ENCODE data around the gene MSMO1.

The MSMO1 gene

GRCh38 chr4:165288639-165289422, 38.6 kb upstream of the MSMO1 start:
- H2BK120ac ChIP-seq (ENCODE audit: low read depth, low read length) = no peak overlapping the region

GRCh38 chr4:165289423-165289785, 38.1 kb upstream of the MSMO1 start:
- no peak overlapping the region for H2AK5ac ChIP-seq (ENCODE audit: low read length)
- no peaks in the 10 kb centered on the region for H3K27me3 ChIP-seq (ENCODE audit: insufficient read depth, low read length, poor library complexity)
- H4K8ac ChIP-seq (ENCODE audit: low read depth, low read length) = no peak overlapping the region

More at GRCh38 chr4:165288639-165289422, 38.6 kb upstream of the MSMO1 start:
- H3K4me2 ChIP-seq (ENCODE audit: low read length) = no peak overlapping the region
- H3K27me3 ChIP-seq (ENCODE audit: insufficient read depth, low read length, poor library complexity) = no peaks in the 10 kb centered on the region
- no peak overlapping the region for H3K23ac ChIP-seq (ENCODE audit: low read length)
- no peak overlapping the region for H3K27ac ChIP-seq (ENCODE audit: low read depth, low read length)
- H2BK15ac ChIP-seq (replicated peaks; ENCODE audit: low read depth) = no peak overlapping the region
- H3K4me3 ChIP-seq (ENCODE audit: low read length) = no peak overlapping the region
- H3K36me3 ChIP-seq (ENCODE audit: control insufficient read depth, insufficient read depth, low read length) = no peaks in the 10 kb centered on the region
- H4K8ac ChIP-seq (ENCODE audit: low read depth, low read length) = no peak overlapping the region
- H2BK5ac ChIP-seq (ENCODE audit: low read length) = no peak overlapping the region
- no peak overlapping the region for H2AK5ac ChIP-seq (ENCODE audit: low read length)
- H3K79me1 ChIP-seq (ENCODE audit: low read length) = no peaks in the 10 kb centered on the region
- no peak overlapping the region for H3K4ac ChIP-seq (ENCODE audit: low read depth, low read length)
- H3K56ac ChIP-seq (ENCODE audit: low read length) = no peak overlapping the region
- H3K18ac ChIP-seq (ENCODE audit: low read length) = no peak overlapping the region
- no peak overlapping the region for H3K9ac ChIP-seq (ENCODE audit: low read length)
- H3K4me1 ChIP-seq (ENCODE audit: control insufficient read depth, low read depth, low read length) = no peaks in the 10 kb centered on the region
- H4K5ac ChIP-seq (ENCODE audit: low read length) = no peak overlapping the region
- H3K79me2 ChIP-seq (ENCODE audit: control insufficient read depth, insufficient read depth, low read length) = no peaks in the 10 kb centered on the region
- DNase-seq = no peak

DNA sequence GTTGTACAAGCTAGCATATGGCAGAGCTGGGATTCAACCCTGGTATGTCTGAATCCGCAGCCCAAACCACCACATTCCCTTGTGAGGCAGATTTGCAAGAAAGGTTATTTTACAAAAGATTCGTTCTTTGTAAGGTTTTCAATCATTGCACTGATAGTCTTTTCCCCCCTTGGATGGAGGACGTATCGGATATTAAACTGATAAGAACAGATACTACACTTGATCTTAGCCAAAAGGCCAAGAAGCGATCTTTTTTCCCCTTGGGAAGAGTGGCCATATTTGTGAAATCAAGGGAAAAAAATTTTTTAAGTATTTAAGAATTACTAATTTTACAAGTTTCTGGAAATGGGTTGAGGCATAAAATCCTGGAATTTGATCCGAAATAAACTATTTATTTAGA, 34.4 kb upstream of the MSMO1 start:
- DNase-seq = peak; percentile 85
- no peak overlapping the region for H3K9ac ChIP-seq (ENCODE audit: low read length)
- no peak overlapping the region for H4K8ac ChIP-seq (ENCODE audit: low read depth, low read length)
- no peaks in the 10 kb centered on the region for H3K36me3 ChIP-seq (ENCODE audit: control insufficient read depth, insufficient read depth, low read length)
- no peak overlapping the region for H3K18ac ChIP-seq (ENCODE audit: low read length)
- H3K4me2 ChIP-seq (ENCODE audit: low read length) = no peak overlapping the region
- no peak overlapping the region for H3K56ac ChIP-seq (ENCODE audit: low read length)
- no peaks in the 10 kb centered on the region for H3K79me2 ChIP-seq (ENCODE audit: control insufficient read depth, insufficient read depth, low read length)
- H4K5ac ChIP-seq (ENCODE audit: low read length) = no peak overlapping the region
- no peaks in the 10 kb centered on the region for H3K79me1 ChIP-seq (ENCODE audit: low read length)
- no peak overlapping the region for H2BK120ac ChIP-seq (ENCODE audit: low read depth, low read length)
- H2BK15ac ChIP-seq (replicated peaks; ENCODE audit: low read depth) = no peak overlapping the region
- no peaks in the 10 kb centered on the region for H3K4me1 ChIP-seq (ENCODE audit: control insufficient read depth, low read depth, low read length)
- no peaks in the 10 kb centered on the region for H3K27me3 ChIP-seq (ENCODE audit: insufficient read depth, low read length, poor library complexity)
- no peak overlapping the region for H2BK5ac ChIP-seq (ENCODE audit: low read length)
- H3K27ac ChIP-seq (ENCODE audit: low read depth, low read length) = no peak overlapping the region
- no CpG with 5 or more reads among the region's 6 CpGs for WGBS (ENCODE audit: extremely low coverage, insufficient coverage, low lambda C conversion rate)
- no peak overlapping the region for H3K23ac ChIP-seq (ENCODE audit: low read length)
- no peak overlapping the region for H3K4me3 ChIP-seq (ENCODE audit: low read length)
- H3K4ac ChIP-seq (ENCODE audit: low read depth, low read length) = no peak overlapping the region
- H2AK5ac ChIP-seq (ENCODE audit: low read length) = no peak overlapping the region

More at GRCh38 chr4:165289423-165289785, 38.1 kb upstream of the MSMO1 start:
- Histone ChIP-seq H2BK5ac (ENCODE audit: low read length) (no peak overlapping the region), H3K36me3 (ENCODE audit: control insufficient read depth, insufficient read depth, low read length) (no peaks in the 10 kb centered on the region), H3K4me3 (ENCODE audit: low read length) (no peak overlapping the region), H2BK120ac (ENCODE audit: low read depth, low read length) (no peak overlapping the region), H3K4me1 (ENCODE audit: control insufficient read depth, low read depth, low read length) (no peaks in the 10 kb centered on the region), H3K56ac (ENCODE audit: low read length) (no peak overlapping the region), H3K9ac (ENCODE audit: low read length) (no peak overlapping the region), H3K4me2 (ENCODE audit: low read length) (no peak overlapping the region), H3K18ac (ENCODE audit: low read length) (no peak overlapping the region), H2BK15ac (replicated peaks; ENCODE audit: low read depth) (no peak overlapping the region), H3K79me2 (ENCODE audit: control insufficient read depth, insufficient read depth, low read length) (no peaks in the 10 kb centered on the region), H3K79me1 (ENCODE audit: low read length) (no peaks in the 10 kb centered on the region), H3K27ac (ENCODE audit: low read depth, low read length) (no peak overlapping the region), H3K23ac (ENCODE audit: low read length) (no peak overlapping the region), H3K4ac (ENCODE audit: low read depth, low read length) (no peak overlapping the region), H4K5ac (ENCODE audit: low read length) (no peak overlapping the region)
- no peak for DNase-seq

DNA sequence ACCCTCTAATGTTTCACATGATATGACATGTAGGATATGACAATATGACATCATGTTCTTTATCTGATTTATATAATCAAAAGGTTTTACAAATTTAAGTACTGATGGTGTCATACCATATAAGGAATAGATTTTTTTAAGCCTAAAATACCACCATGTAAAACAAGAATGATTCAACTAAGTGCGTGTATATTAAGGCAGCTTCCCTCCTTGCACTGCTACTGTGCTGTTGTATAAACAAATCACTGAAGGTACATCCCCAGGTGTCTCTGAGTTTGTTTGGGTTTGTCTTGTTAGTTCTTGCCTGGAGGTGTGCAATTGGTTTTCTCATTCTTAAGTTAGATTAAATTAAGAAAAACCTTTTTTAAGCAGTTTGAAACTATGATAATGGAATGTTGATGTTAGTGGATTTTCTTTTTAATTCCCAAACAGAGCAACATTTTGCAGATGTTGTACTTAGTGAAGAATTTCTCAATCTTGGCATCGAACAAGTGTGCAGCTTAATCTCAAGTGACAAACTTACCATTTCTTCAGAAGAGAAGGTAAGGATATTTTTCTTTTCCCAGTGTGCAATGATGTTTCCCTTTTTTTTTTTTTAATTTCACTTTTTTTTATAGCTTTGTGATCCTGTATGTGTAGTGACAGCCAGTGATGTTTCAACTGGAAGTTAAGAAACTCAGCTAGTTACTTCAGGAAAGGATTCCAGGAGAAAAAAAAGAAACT, 33.4 kb upstream of the MSMO1 start:
- no peak overlapping the region for H2BK120ac ChIP-seq (ENCODE audit: low read depth, low read length)
- no peak overlapping the region for H3K18ac ChIP-seq (ENCODE audit: low read length)
- no peak overlapping the region for H3K56ac ChIP-seq (ENCODE audit: low read length)
- DNase-seq = no peak
- no peak overlapping the region for H2BK15ac ChIP-seq (replicated peaks; ENCODE audit: low read depth)
- no peak overlapping the region for H3K9ac ChIP-seq (ENCODE audit: low read length)
- no peaks in the 10 kb centered on the region for H3K79me2 ChIP-seq (ENCODE audit: control insufficient read depth, insufficient read depth, low read length)
- no peak overlapping the region for H2AK5ac ChIP-seq (ENCODE audit: low read length)
- no CpG with 5 or more reads among the region's 2 CpGs for WGBS (ENCODE audit: extremely low coverage, insufficient coverage, low lambda C conversion rate)
- H2BK5ac ChIP-seq (ENCODE audit: low read length) = no peak overlapping the region
- no peaks in the 10 kb centered on the region for H3K4me1 ChIP-seq (ENCODE audit: control insufficient read depth, low read depth, low read length)
- H3K4me3 ChIP-seq (ENCODE audit: low read length) = no peak overlapping the region
- H3K23ac ChIP-seq (ENCODE audit: low read length) = no peak overlapping the region
- no peak overlapping the region for H3K27ac ChIP-seq (ENCODE audit: low read depth, low read length)
- H3K36me3 ChIP-seq (ENCODE audit: control insufficient read depth, insufficient read depth, low read length) = no peaks in the 10 kb centered on the region
- H3K27me3 ChIP-seq (ENCODE audit: insufficient read depth, low read length, poor library complexity) = no peaks in the 10 kb centered on the region
- H4K5ac ChIP-seq (ENCODE audit: low read length) = no peak overlapping the region
- H3K4me2 ChIP-seq (ENCODE audit: low read length) = no peak overlapping the region
- H3K4ac ChIP-seq (ENCODE audit: low read depth, low read length) = no peak overlapping the region
- no peak overlapping the region for H4K8ac ChIP-seq (ENCODE audit: low read depth, low read length)
- no peaks in the 10 kb centered on the region for H3K79me1 ChIP-seq (ENCODE audit: low read length)

DNA sequence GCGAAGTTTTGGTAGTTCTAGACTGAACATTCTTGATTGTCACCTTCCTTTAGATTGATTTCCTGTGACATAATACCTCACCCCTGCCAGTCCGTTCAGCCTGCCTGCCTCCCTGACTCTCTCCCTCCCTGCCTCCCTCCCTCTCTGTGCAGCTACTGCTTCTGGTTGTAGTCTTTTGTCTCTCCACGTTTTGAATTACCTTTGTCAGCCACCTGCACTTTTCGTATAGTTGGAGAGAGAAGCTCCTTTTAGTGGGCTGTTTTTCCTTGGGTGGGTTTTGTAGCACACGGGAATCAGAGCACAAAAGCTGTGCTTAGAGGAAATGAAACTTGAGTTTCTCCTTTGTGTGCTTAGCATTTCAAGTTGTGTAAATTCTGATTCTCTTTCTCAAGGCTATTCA, 32.6 kb upstream of the MSMO1 start:
- H3K79me2 ChIP-seq (ENCODE audit: control insufficient read depth, insufficient read depth, low read length) = no peaks in the 10 kb centered on the region
- H4K5ac ChIP-seq (ENCODE audit: low read length) = no peak overlapping the region
- H3K9ac ChIP-seq (ENCODE audit: low read length) = no peak overlapping the region
- H3K27ac ChIP-seq (ENCODE audit: low read depth, low read length) = no peak overlapping the region
- no peaks in the 10 kb centered on the region for H3K36me3 ChIP-seq (ENCODE audit: control insufficient read depth, insufficient read depth, low read length)
- H3K23ac ChIP-seq (ENCODE audit: low read length) = no peak overlapping the region
- no peaks in the 10 kb centered on the region for H3K27me3 ChIP-seq (ENCODE audit: insufficient read depth, low read length, poor library complexity)
- H3K4ac ChIP-seq (ENCODE audit: low read depth, low read length) = no peak overlapping the region
- H3K4me2 ChIP-seq (ENCODE audit: low read length) = no peak overlapping the region
- H2BK15ac ChIP-seq (replicated peaks; ENCODE audit: low read depth) = no peak overlapping the region
- no peaks in the 10 kb centered on the region for H3K79me1 ChIP-seq (ENCODE audit: low read length)
- DNase-seq = no peak
- no peak overlapping the region for H2BK5ac ChIP-seq (ENCODE audit: low read length)
- WGBS (ENCODE audit: extremely low coverage, insufficient coverage, low lambda C conversion rate) = no CpG with 5 or more reads among the region's 5 CpGs
- H3K4me1 ChIP-seq (ENCODE audit: control insufficient read depth, low read depth, low read length) = no peaks in the 10 kb centered on the region
- H4K8ac ChIP-seq (ENCODE audit: low read depth, low read length) = no peak overlapping the region
- H2AK5ac ChIP-seq (ENCODE audit: low read length) = no peak overlapping the region
- no peak overlapping the region for H3K56ac ChIP-seq (ENCODE audit: low read length)
- no peak overlapping the region for H3K18ac ChIP-seq (ENCODE audit: low read length)
- H2BK120ac ChIP-seq (ENCODE audit: low read depth, low read length) = no peak overlapping the region
- H3K4me3 ChIP-seq (ENCODE audit: low read length) = no peak overlapping the region
